AG04450 (cell line): ENCODE results near the gene PHOSPHO1. TPM values are rescaled to one million over a fixed set of nuclear protein-coding genes. Genes with fewer than 3 reads are reported as not detected.

Experiments
- CTCF ChIA-PET: fragments of 300-600, 350-600 bp; formaldehyde crosslinking; extraction: SDS; loops from one replicate; lab custom pipeline; 2022; ENCODE audit warnings: antibody characterized with exemption, inconsistent platforms; lab: Charles Lee
- POLR2A ChIA-PET: fragments of 350-600 bp; formaldehyde crosslinking; extraction: SDS; loops from one replicate; lab custom pipeline; 2021; ENCODE audit warnings: antibody characterized with exemption, inconsistent platforms; lab: Yijun Ruan, JAX
- DNase-seq: peaks from one replicate; pipeline ENCODE4 v3.0.0-alpha.2; 2011; ENCODE audit warnings: low read depth, low spot score
- H3K27ac ChIP-seq: one replicate; pipeline ENCODE4 v1.5.1; 2012; ENCODE audit warnings: low read depth, low read length, control low read depth
- H3K27me3 ChIP-seq: one replicate; pipeline ENCODE4 v1.6.0; 2012; ENCODE audit warnings: low read length; ENCODE audit not compliant: control insufficient read depth, insufficient read depth
- H3K4me3 ChIP-seq: 2 replicates; pipeline ENCODE4 v1.5.1; 2011; ENCODE audit warnings: mild to moderate bottlenecking, low read depth, low read length, control low read depth
- H3K9me3 ChIP-seq: 2 replicates; pipeline ENCODE4 v1.5.1; 2012; ENCODE audit warnings: low read length; ENCODE audit not compliant: control insufficient read depth, insufficient read depth
- CTCF ChIP-seq: IDR thresholded peaks from 2 replicates; pipeline ENCODE4 v1.5.1; 2011; ENCODE audit warnings: low read depth, low read length, control low read depth, inconsistent platforms
- polyA plus RNA-seq: library from polyadenylated mRNA; depleted of rRNA; stranded (reverse); fragments of >200 nt; gene quantifications from 2 replicates; pipeline ENCODE4 v1.2.3, GENCODE V29; 2011

PHOSPHO1 gene
- polyA plus RNA-seq, 1 experiment: 0.05 TPM

GRCh38 chr17:49216482-49216881 is 14.1 kb downstream of the PHOSPHO1 start:
- Histone ChIP-seq H3K9me3 (peaks cover 3% of the 10 kb centered on the region; the same call in 1 of the 2 replicates), H3K4me3 (no peak overlapping the region), H3K27ac (no peak overlapping the region), H3K27me3 (peaks cover 4% of the 10 kb centered on the region)
- TF ChIP-seq CTCF: no peak
- ChIA-PET CTCF (no interaction called here), POLR2A (interaction anchor here (0.7 kb wide), 1 partner anchor 51 kb away, joined by 3 read pairs; no protein-coding TSS in a partner anchor)
- no peak for DNase-seq

- no peak for TF ChIP-seq CTCF
- ChIA-PET POLR2A (no interaction called here), CTCF (no interaction called here)
- Histone ChIP-seq H3K4me3 (no peak overlapping the region), H3K27ac (no peak overlapping the region), H3K27me3 (peaks cover 4% of the 10 kb centered on the region), H3K9me3 (no peaks in the 10 kb centered on the region; the same call in 1 of the 2 replicates)
- no peak for DNase-seq
Observed at GRCh38 chr17:49214676-49215360, 15.8 kb downstream of the PHOSPHO1 start.

- ChIA-PET POLR2A (no interaction called here), CTCF (interaction anchor here (1.6 kb wide), 1 partner anchor 13 kb away, joined by 5 read pairs; no protein-coding TSS in a partner anchor)
- Histone ChIP-seq H3K4me3 (no peak overlapping the region), H3K27me3 (peaks cover 4% of the 10 kb centered on the region), H3K9me3 (no peaks in the 10 kb centered on the region), H3K27ac (no peak overlapping the region)
- no peak for DNase-seq
- TF ChIP-seq CTCF: no peak
Observed at GRCh38 chr17:49213847-49214246, 16.7 kb downstream of the PHOSPHO1 start.

GRCh38 chr17:49213399-49213798 is 17.2 kb downstream of the PHOSPHO1 start:
- H3K27me3 ChIP-seq: peaks cover 4% of the 10 kb centered on the region
- no peak overlapping the region for H3K27ac ChIP-seq
- no peak for TF ChIP-seq CTCF
- POLR2A ChIA-PET: no interaction called here
- CTCF ChIA-PET: interaction anchor here (1.1 to 1.6 kb wide), 2 partner anchors 9 to 14 kb away, joined by 4 to 5 read pairs; no protein-coding TSS in a partner anchor
- no peak overlapping the region for H3K4me3 ChIP-seq
- DNase-seq: no peak
- no peaks in the 10 kb centered on the region for H3K9me3 ChIP-seq

- no peak for DNase-seq
- no peak for TF ChIP-seq CTCF
- ChIA-PET CTCF (interaction anchor here (1.2 to 2.9 kb wide), 2 partner anchors 17 to 30 kb away, joined by 3 to 10 read pairs; no protein-coding TSS in a partner anchor), POLR2A (no interaction called here)
- Histone ChIP-seq H3K4me3 (no peak within 1 kb of the TSS), H3K9me3 (no peaks in the 10 kb centered on the region), H3K27me3 (peaks cover 8% of the 10 kb centered on the region), H3K27ac (no peak within 1 kb of the TSS)
Observed at GRCh38 chr17:49210158-49211029, 20.2 kb downstream of the PHOSPHO1 start, which contains the start of the genes ABI3 and GNGT2. TSS of gene ABI3 (plus strand) at chr17:49210707. CDS start at chr17:49210725, 18 bp downstream. TSS of gene GNGT2 (minus strand) at chr17:49210574. CDS start at chr17:49207422, 3,152 bp downstream.
